B cell (primary cell): Measurements from ENCODE around the gene SRP14. TPM values are rescaled to one million over a fixed set of nuclear protein-coding genes. Genes with fewer than 3 reads are reported as not detected.
A peak's percentile ranks its signal among the peaks of the same experiment; 100 is the strongest.

Experiments
- ATAC-seq: fragments of 200-7000 bp; cut with Tn5 transposase; one replicate; pipeline ENCODE4 v1.10.0; 2021; ENCODE audit warnings: low read depth, mild to moderate bottlenecking, moderate number of reproducible peaks, moderate library complexity
- CTCF ChIA-PET: fragments of 350-600 bp; sonication (Branson Sonifier 250); formaldehyde crosslinking; loops from one replicate; lab custom pipeline; 2021; ENCODE audit warnings: antibody characterized with exemption, inconsistent platforms; lab: Charles Lee
- POLR2A ChIA-PET: fragments of 350-600 bp; sonication (Branson Sonifier 250); formaldehyde crosslinking; loops from one replicate; lab custom pipeline; 2021; ENCODE audit warnings: antibody characterized with exemption; lab: Charles Lee
- DNase-seq: peaks from one replicate; pipeline ENCODE4 v3.0.0; 2013
- H2AFZ ChIP-seq: 2 replicates; pipeline ENCODE4 v1.6.1; 2012; ENCODE audit warnings: mild to moderate bottlenecking, low read depth, low read length; ENCODE audit not compliant: insufficient read depth, poor library complexity, severe bottlenecking
- H3K27ac ChIP-seq, 2 donors: 1 replicate in 1 of 2; 2 replicates in 1 of 2; pipeline ENCODE4 v1.5.1; 2012 to 2013; ENCODE audit warnings: low read length in 2 of 2, mild to moderate bottlenecking in 2 of 2, moderate library complexity in 1 of 2
- H3K27me3 ChIP-seq, 4 experiments: fragments of 200-600 bp in 1 of 4; sonication (generic) in 1 of 4; replicated peaks in 1 of 4; 1 replicate in 2 of 4; 2 replicates in 2 of 4; pipeline versions ENCODE4 v1.6.1 to v1.7.0; 2013 to 2016; ENCODE audit warnings: low read length in 3 of 4, mild to moderate bottlenecking in 2 of 4, mixed read lengths in 1 of 4, moderate library complexity in 1 of 4; ENCODE audit not compliant: insufficient read depth in 4 of 4, control insufficient read depth in 3 of 4; ENCODE audit errors: control extremely low read depth in 1 of 4
- H3K36me3 ChIP-seq, 2 experiments: replicated peaks in 1 of 2; 1 replicate in 1 of 2; 2 replicates in 1 of 2; pipeline versions ENCODE4 v1.6.1 to v1.7.1; 2013; ENCODE audit warnings: low read length in 1 of 2; ENCODE audit not compliant: insufficient read depth in 2 of 2, control insufficient read depth in 1 of 2; ENCODE audit errors: control extremely low read depth in 1 of 2, extremely low read depth in 1 of 2
- H3K4me1 ChIP-seq, 2 donors: fragments of 200-600 bp in 1 of 2; sonication (generic) in 1 of 2; 1 replicate in 1 of 2; 2 replicates in 1 of 2; pipeline versions ENCODE4 v1.5.1 to v1.6.1; 2013 to 2017; ENCODE audit warnings: low read length in 2 of 2; ENCODE audit not compliant: control insufficient read depth in 2 of 2, insufficient read depth in 2 of 2
- H3K4me2 ChIP-seq: replicated peaks from 2 replicates; pipeline ENCODE3; 2012; ENCODE audit warnings: mild to moderate bottlenecking, low read depth, low read length; ENCODE audit not compliant: poor library complexity, severe bottlenecking
- H3K4me3 ChIP-seq, 5 experiments: fragments of 200-600 bp in 1 of 5; sonication (generic) in 1 of 5; 1 replicate in 3 of 5; 2 replicates in 2 of 5; pipeline versions ENCODE4 v1.5.1 to v1.7.0; 2011 to 2016; ENCODE audit warnings: low read length in 4 of 5, mild to moderate bottlenecking in 4 of 5, low read depth in 2 of 5, control low read depth in 1 of 5, moderate library complexity in 1 of 5; ENCODE audit not compliant: insufficient read depth in 1 of 5; ENCODE audit errors: control extremely low read depth in 1 of 5, extremely low read depth in 1 of 5
- H3K79me2 ChIP-seq: fragments of 200-600 bp; sonication (generic); one replicate; pipeline ENCODE4 v1.6.0; 2016; ENCODE audit warnings: low read length; ENCODE audit not compliant: control insufficient read depth, insufficient read depth
- H3K9ac ChIP-seq: fragments of 200-600 bp; sonication (generic); 2 replicates; pipeline ENCODE4 v1.6.1; 2017; ENCODE audit warnings: mild to moderate bottlenecking, low read length, moderate library complexity
- H3K9me3 ChIP-seq, 3 donors: one replicate each; pipeline versions ENCODE4 v1.6.1 to v1.7.1; 2013; ENCODE audit warnings: low read length in 2 of 3; ENCODE audit not compliant: control insufficient read depth in 2 of 3, insufficient read depth in 1 of 3; ENCODE audit errors: control extremely low read depth in 1 of 3
- H4K20me1 ChIP-seq: 2 replicates; pipeline ENCODE4 v1.6.0; 2012; ENCODE audit warnings: mild to moderate bottlenecking, low read length; ENCODE audit not compliant: insufficient read depth, control insufficient read depth, poor library complexity, severe bottlenecking
- H3K27ac Mint-ChIP-seq: one replicate; pipeline ENCODE4 v1.8.0; 2021; ENCODE audit warnings: mixed read lengths
- H3K27me3 Mint-ChIP-seq: one replicate; pipeline ENCODE4 v1.8.0; 2021; ENCODE audit warnings: mixed read lengths
- H3K4me1 Mint-ChIP-seq: one replicate; pipeline ENCODE4 v1.8.0; 2021; ENCODE audit warnings: mixed read lengths
- H3K4me3 Mint-ChIP-seq: one replicate; pipeline ENCODE4 v1.8.0; 2021; ENCODE audit warnings: mixed read lengths
- H3K9me3 Mint-ChIP-seq: one replicate; pipeline ENCODE4 v1.8.0; 2022; ENCODE audit warnings: mixed read lengths; ENCODE audit not compliant: insufficient read depth
- CTCF ChIP-seq: fragments of 200-600 bp; IDR thresholded peaks from one replicate; pipeline ENCODE4 v1.8.0; 2022; ENCODE audit warnings: antibody characterized with exemption, mild to moderate bottlenecking
- EZH2 ChIP-seq: IDR thresholded peaks from 2 replicates; pipeline ENCODE4 v1.6.1; 2012; ENCODE audit warnings: borderline replicate concordance, low read depth, mild to moderate bottlenecking, moderate library complexity, low read length; ENCODE audit not compliant: insufficient read depth, poor library complexity, severe bottlenecking
- WGBS: methylation state at CpG from one replicate; pipeline ENCODE4 v1.1.5; 2013; ENCODE audit warnings: missing lambda C conversion rate; ENCODE audit not compliant: insufficient coverage; 5-methylcytosine and 5-hydroxymethylcytosine counted together
- intact Hi-C: fragments of 100-400 bp; cut with micrococcal nuclease; formaldehyde crosslinking; loops from one replicate; pipeline ENCODE4 v1.10.0; 2022
- polyA plus RNA-seq: library from polyadenylated mRNA; depleted of rRNA; stranded (reverse); fragments of >200 nt; gene quantifications from 2 replicates; pipeline ENCODE4 v1.2.3, GENCODE V29; 2012
- total RNA-seq, 2 donors: library from RNA; stranded (reverse); fragments of 120-200 nt in 1 of 2; gene quantifications; 1 replicate in 1 of 2; 2 replicates in 1 of 2; pipeline versions ENCODE4 v1.2.3 to v1.2.4, GENCODE V29; 2013 to 2022

The SRP14 gene
- total and polyA plus RNA-seq, 2 donors (not counting 1 experiment from before 2014, with no cell fraction given): 120 to 131 TPM

DNA sequence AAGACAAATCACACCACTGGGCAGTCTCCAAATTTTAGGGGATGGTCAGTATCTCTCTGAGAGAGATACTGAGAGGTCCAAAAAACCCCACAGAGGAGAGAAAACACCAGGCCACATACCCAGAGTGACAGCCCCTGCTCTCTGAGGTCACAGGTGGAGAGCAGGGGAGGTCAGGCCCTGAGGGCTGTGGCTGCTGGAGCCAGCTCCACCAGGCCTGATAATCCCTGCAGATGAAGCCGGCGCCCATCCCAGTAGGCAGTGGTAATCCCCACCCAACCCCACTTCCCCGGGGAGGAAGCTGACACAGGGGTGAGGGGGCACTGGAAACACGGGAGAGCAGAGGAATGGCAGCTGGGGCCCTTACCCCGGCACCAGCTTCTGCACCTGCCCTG lies 31.2 kb upstream of the SRP14 start:
- no peak overlapping the region for H3K9ac ChIP-seq
- CTCF ChIA-PET: interaction anchor here (0.9 to 5.3 kb wide), 11 partner anchors 9 to 36 kb away, joined by 3 to 61 read pairs (median 9); no protein-coding TSS in a partner anchor

More for the DNA sequence above, 31.2 kb upstream of the SRP14 start:
- H3K4me1 ChIP-seq: peaks cover 28 to 31% of the 10 kb centered on the region in 2 donors
- peak overlapping the region; percentile 65 for H2AFZ ChIP-seq
- DNase-seq (no peak), ATAC-seq (no peak)
- no peaks in the 10 kb centered on the region for H3K27me3 Mint-ChIP-seq
- intact Hi-C loops: no loop called here
- no peaks in the 10 kb centered on the region for H3K36me3 ChIP-seq
- no peaks in the 10 kb centered on the region for H3K9me3 Mint-ChIP-seq
- peak overlapping the region; percentile 85 for H3K27ac Mint-ChIP-seq
- POLR2A ChIA-PET: interaction anchor here (0.6 to 4.7 kb wide), 13 partner anchors 8 to 166 kb away, joined by 3 to 43 read pairs (median 4); no protein-coding TSS in a partner anchor
- peak overlapping the region; percentile 69 for H3K4me2 ChIP-seq
- H3K4me3 Mint-ChIP-seq: peak overlapping the region; percentile 16
- H3K4me3 ChIP-seq: no peak overlapping the region
- no peaks in the 10 kb centered on the region for H3K79me2 ChIP-seq
- peaks cover 35% of the 10 kb centered on the region for H3K4me1 Mint-ChIP-seq
- H3K9me3 ChIP-seq: no peaks in the 10 kb centered on the region
- no peak for TF ChIP-seq EZH2
- no peak for TF ChIP-seq CTCF
- H3K27me3 ChIP-seq: no peaks in the 10 kb centered on the region
- no peaks in the 10 kb centered on the region for H4K20me1 ChIP-seq
- no CpG with 5 or more reads among the region's 5 CpGs for WGBS
- peak overlapping the region in 1 of 2 donors; percentile 78 for H3K27ac ChIP-seq
